GM21515 (cell line): ENCODE results near the gene LYG2.
"Not testable (repeated sequence)": the region's sequence is repeated elsewhere in the genome, so short reads cannot be mapped to it uniquely, and the experiment has no call there.

ENCODE experiments used
- ATAC-seq: cut with Tn5 transposase; IDR thresholded peaks from one replicate; pipeline ENCODE4 v1.9.1; 2021; ENCODE audit not compliant: unreplicated experiment

The LYG2 gene

DNA sequence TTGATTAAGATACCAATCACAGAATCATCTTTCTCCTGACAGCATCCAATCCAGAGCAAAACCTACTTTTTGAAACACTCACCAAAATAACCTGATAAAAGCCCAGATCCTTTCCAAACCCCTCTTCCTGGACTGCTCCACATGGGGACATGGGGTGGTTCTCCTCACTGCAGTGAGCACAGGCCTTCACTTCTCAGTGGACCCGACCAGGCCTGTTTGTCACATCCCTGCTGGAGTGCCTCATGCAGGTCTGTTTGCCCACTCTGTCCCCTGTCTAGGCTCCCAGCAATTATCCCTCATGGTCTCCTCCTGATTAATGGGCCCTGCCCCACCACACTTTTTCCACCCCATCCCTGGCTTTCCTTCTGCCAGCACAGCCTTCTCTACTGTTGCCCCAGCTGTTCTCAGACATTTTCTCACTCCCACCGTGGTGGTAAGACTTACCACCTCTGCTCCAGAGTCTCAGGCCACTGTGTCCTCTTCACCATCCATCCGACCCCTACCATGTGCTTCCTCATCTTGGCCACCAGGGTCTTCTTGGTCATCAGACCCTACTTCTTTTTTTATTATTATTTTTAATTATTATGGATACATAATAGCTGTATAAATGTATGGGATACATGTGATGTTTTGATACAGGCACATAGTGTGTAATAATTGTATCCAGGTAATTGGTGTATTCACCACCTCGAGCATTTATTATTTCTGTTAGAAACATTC is 53.3 kb downstream of the LYG2 start:
- ATAC-seq: no peak

DNA sequence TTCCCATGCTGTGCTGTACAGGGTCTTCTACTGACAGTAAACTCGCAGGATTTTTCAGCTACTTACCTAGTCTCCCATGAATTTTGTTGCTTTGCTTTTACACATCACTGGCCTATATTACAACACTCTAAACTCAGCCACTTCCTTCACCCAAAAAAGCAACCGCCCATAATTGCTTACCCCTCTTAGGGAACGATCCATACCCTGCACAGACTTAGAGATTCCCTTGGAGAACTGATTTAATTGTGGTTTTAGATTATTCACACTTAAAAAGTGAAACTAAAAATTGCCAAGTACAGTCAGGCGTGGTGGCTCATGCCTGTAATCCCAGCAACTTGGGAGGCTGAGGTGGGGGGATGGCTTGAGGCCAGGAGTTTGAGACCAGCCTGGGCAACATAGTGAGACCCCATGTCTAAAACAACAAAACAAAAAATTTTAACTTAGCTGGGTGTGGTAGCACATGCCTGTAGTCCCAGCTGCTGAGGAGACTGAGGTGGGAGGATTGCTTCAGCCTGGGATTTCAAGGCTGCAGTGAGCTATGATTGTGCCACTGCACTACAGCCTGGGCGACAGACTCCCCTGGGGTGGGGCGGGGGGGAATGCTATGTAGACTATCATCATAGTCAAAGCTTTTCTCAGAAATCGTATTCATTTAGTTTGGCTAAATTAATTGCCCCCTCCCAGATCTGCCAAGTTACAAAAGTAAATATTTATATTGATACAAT is 55.2 kb downstream of the LYG2 start:
- ATAC-seq: no peak

DNA sequence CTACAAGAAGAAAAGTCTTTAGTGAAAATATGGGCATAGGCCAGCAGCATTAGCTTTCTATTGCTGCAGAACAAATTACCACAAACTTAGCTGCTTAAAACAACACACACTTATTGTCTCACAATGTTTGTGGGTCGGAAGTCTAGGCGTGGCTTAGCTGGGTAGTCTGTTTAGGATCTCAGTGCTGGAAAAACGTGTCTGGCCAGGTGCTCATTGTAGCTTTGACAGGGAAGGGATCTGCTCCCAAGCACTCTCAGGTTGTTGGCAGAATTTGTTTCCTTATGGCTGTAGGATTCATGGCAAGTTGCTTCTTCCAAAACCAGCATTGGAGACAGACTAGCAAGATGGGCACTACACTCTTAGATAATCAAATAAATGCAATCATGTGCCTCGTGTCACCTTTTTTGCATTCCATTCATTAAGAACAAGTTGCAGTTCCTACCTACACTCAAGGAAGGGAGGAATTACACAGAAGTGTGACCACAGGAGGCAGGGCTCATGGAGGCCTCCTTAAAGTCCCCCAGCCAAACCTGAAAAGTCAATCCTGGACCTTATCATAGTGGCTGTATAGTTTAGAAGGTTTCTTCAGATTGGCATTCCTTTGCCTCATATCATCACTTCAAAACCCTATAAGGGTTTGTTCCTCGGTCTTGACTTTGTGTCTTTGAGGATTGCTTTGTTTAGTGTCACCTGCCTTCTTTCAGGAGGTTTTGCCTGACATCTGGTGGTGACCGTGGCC is 57.2 kb downstream of the LYG2 start:
- no peak for ATAC-seq

DNA sequence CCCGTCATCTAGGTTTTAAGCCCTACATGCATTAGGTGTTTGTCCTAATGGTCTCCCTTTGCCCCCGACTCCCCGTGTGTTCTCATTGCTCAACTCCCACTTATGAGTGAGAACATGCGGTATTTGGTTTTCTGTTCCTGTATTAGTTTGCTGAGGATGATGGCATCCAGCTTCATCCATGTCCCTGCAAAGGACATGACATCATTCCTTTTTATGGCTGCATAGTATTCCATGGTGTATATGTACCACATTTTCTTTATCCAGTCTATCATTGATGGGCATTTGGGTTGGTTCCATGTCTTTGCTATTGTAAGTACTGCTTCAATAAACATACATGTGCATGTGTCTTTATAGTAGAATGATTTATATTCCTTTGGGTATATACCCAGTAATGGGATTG is 63.1 kb downstream of the LYG2 start:
- not testable (repeated sequence) for ATAC-seq
